KOPT-K1 (cell line): ENCODE measurements around the gene RFLNA.

Source experiments
- H3K27ac ChIP-seq: fragments of 200-600 bp; sonication (generic); 2 replicates; pipeline ENCODE4 v1.5.1; 2016; ENCODE audit warnings: antibody characterized with exemption, mild to moderate bottlenecking, low read depth, low read length; ENCODE audit not compliant: poor library complexity, severe bottlenecking
- H3K36me3 ChIP-seq: fragments of 200-600 bp; sonication (generic); 2 replicates; pipeline ENCODE4 v1.5.1; 2017; ENCODE audit warnings: antibody characterized with exemption, mild to moderate bottlenecking, low read length, moderate library complexity; ENCODE audit not compliant: insufficient read depth
- H3K9me3 ChIP-seq: fragments of 200-600 bp; sonication (generic); 2 replicates; pipeline ENCODE4 v1.5.1; 2017; ENCODE audit warnings: antibody characterized with exemption, low read length, mild to moderate bottlenecking; ENCODE audit not compliant: insufficient read depth, poor library complexity, severe bottlenecking

RFLNA gene, protein sequence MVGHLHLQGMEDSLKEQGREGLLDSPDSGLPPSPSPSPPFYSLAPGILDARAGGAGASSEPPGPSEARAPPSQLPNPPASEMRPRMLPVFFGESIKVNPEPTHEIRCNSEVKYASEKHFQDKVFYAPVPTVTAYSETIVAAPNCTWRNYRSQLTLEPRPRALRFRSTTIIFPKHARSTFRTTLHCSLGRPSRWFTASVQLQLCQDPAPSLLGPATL

DNA sequence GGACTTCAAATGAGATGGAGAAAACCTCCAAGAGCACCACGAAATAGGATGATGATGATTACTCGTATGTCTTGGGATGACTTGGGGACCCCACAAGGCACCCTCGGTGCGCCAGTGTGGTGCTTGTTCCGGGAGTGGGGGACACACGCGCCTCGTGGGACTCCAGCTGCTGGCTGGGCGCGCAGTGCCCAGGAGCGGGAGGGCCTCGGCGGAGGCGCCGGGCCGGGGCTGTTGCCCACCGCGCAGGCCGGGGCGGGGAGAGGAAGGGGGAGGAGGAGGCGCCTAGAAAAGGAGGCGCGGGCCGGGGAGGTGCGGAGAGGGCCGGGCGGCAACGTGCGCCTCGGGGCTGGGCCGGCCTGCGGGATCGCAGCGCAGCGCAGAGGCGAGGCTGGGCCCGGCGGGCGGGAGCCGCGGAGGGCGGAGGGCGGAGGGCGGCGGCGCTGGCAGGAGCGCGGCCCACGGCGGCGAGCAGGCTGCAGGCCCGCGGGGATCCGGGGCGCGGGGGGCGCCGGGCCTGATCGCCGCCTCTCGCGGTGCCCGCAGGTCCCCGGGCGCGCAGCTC lies at the start of gene RFLNA:
TSS of gene RFLNA (plus strand) at position 314 of the 562 bp plus-strand sequence. CDS start 337 bp downstream, outside the sequence.
- no peak within 1 kb of the TSS for H3K27ac ChIP-seq
- no peaks in the 10 kb centered on the region for H3K36me3 ChIP-seq
- H3K9me3 ChIP-seq = no peaks in the 10 kb centered on the region

DNA sequence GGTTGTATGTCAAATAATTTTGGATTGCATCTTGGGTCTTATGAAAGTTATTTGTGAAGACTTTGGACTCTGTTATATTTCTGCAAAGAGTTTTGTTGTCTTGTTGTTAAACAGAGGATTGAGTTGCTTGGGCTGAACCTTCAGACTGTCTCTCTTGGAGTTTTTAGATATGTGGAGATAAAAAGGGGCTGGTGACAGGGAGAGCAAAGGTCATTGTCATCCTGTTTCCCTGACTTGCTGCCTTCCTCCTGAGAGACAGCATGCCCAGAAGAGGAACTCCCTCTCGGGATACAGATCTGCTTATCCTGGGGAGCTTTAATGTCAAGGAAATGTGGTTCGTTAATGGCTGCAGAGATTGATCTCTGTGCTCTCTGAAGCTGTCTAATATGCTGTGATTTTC lies 47.6 kb upstream of the RFLNA start:
- peaks cover 22% of the 10 kb centered on the region for H3K9me3 ChIP-seq
- no peak overlapping the region for H3K27ac ChIP-seq
- no peaks in the 10 kb centered on the region for H3K36me3 ChIP-seq

DNA sequence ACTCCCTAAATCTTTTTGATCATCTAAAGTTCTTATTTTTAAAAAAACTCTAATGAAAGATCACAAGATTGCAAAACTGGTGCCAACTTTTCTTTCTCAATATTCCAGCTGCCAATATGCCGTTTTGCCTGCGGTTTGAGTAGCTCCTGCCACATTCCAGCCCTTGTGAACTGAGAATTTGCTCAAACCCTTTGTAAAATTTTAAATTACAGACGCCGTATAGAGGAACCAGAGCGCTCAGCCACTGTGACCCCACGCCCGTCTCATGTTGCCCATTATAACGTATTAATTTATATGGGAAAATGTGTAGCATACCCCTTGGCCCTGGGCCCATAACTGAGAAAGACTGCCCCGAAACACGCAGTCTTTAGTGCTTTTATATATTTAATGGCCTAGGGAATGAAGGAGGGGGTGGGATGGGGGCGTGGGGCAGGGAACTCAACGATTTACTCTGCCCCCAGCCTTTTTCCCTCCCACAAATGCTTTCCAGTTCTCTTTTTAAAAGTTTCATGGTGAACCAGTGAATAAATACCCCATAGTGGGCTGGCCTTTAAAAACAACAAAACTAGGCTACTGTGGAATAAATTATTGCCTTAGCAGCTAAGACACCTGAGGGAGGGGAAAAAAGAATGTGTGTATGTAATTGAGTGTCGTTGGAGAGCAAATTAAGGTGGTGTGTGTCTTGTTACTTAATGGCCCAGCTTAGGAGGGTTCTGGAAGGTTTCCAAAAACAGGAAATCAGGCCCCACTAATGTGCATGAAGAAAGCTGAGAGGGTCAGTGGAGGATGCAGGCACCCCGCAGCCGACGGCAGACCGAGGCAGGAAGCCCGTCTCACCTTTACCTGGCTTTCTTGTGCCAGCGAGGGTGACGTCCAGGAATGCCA lies 45.7 kb upstream of the RFLNA start:
- H3K9me3 ChIP-seq = peaks cover 22% of the 10 kb centered on the region
- no peaks in the 10 kb centered on the region for H3K36me3 ChIP-seq
- no peak overlapping the region for H3K27ac ChIP-seq

DNA sequence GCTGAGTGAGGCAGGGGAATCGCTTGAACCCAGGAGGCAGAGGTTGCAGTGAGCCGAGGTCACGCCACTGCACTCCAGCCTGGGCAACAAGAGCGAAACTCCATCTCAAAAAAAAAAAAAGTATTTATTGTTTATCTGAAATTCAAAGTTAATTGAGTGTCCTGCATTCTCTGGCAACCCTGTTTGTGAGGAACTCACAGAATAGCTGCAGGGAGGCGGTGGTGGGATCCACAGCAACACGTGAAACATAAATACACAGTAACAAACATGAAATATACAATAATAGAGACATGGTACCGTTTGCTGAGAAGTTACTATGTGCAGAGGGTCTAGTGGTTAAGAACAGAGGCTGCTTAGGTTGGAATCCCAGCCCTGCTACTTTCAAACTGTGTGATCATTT lies 43.7 kb upstream of the RFLNA start:
- peaks cover 13% of the 10 kb centered on the region for H3K9me3 ChIP-seq
- no peaks in the 10 kb centered on the region for H3K36me3 ChIP-seq
- no peak overlapping the region for H3K27ac ChIP-seq

DNA sequence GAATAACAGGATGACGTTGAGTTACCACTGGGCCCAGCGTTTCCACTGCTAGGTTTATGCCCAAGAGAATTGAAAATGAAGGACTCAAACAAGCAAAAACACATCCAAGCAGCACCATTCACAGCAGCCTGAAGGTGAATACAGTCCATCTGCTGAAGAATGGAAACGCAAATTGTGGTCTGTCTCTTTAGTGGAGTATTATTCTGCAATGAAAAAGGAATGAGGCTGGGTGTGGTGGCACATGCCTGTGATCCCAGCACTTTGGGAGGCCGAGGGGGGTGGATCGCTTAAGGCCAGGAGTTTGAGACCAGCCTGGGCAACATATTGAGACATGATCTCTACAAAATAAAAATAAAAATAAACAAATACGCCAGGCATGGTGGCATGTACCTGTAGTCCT lies 41.9 kb upstream of the RFLNA start:
- H3K36me3 ChIP-seq = no peaks in the 10 kb centered on the region
- H3K9me3 ChIP-seq = no peaks in the 10 kb centered on the region
- no peak overlapping the region for H3K27ac ChIP-seq

DNA sequence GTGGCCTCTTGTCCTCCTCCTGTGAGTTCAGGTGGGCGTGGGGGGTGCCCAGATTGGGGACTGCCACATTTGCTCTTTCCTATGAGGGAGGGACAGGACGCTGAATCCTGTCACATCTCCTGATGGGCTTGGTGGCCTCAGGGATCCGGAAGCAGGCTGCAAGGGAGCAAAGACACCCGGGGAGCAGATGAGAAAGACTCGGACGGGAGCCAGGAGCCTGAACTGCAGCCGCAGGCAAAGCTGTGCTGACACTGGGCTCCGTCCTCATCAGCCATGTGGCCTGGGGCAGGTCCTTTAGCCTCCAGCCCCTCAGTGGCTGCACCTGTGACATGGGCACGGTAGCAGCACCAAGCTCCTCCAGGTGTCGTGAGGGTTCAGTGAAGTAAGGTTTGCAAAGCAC lies 40.8 kb upstream of the RFLNA start:
- Histone ChIP-seq H3K36me3 (no peaks in the 10 kb centered on the region), H3K27ac (no peak overlapping the region), H3K9me3 (no peaks in the 10 kb centered on the region)

DNA sequence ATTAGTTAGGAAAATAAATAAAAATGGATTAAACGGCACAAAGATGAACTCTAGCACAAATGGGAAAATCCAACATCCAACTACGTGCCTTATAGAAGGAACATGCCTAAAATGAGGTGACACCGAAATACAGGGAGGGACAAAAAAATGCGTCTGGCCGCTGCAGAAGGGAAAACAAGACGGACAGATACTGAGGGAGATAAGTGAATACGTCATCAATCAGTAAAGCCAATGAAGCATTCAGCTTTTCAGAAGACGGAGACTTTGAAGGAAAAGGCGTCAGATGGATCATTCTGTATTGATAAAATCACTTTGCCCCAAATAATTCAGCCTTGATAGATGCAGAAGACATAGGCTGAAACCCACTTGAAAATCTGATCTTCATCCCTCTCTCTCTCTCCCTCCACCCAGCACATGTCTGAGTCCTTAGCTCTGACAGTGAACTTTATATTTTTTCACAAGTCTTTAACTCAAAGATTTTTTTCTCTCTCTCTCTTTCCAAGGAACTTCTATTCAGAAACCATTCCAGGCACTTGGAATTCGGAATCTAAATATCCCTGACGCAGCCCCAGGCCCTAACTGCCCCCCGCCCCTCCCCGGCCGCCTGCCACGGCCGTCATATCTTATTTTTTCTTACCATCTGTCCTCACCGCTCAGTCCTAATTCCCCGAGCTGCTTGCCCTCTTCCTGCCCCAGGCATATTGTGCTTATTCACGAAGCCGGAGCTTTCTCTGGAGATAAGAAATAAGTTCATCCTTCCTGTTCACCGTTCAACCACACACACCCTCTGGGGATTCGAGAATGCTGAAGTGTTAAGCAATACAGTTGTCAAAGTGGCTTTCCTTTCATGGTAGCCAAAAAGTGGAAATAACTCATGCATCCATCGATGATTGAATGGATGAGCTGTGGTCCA lies 35.5 kb upstream of the RFLNA start:
- H3K36me3 ChIP-seq = no peaks in the 10 kb centered on the region
- H3K9me3 ChIP-seq = no peaks in the 10 kb centered on the region

DNA sequence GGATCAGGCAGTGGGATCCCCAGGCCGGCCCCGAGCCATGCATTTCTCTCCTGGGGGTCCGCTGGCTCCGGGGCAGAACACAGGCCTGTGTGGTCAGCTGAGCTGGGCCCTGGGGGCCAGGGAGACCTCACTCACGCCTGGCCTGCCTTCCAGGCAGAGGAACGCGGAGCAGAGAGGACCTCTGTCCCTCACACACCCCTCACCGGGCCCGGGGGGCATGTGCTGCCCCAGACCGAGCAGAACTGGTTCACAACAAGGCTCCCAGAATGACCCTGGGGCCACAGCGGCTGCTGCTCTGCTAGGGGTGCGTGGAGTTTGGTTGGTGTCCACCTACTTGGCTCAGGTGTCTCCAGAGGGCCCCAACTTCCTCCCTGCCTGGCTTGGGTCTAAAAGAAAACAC lies 33.0 kb upstream of the RFLNA start:
- no peaks in the 10 kb centered on the region for H3K36me3 ChIP-seq
- H3K9me3 ChIP-seq = no peaks in the 10 kb centered on the region
- no peak overlapping the region for H3K27ac ChIP-seq

More for the DNA sequence above, 35.5 kb upstream of the RFLNA start:
- no peak overlapping the region for H3K27ac ChIP-seq

DNA sequence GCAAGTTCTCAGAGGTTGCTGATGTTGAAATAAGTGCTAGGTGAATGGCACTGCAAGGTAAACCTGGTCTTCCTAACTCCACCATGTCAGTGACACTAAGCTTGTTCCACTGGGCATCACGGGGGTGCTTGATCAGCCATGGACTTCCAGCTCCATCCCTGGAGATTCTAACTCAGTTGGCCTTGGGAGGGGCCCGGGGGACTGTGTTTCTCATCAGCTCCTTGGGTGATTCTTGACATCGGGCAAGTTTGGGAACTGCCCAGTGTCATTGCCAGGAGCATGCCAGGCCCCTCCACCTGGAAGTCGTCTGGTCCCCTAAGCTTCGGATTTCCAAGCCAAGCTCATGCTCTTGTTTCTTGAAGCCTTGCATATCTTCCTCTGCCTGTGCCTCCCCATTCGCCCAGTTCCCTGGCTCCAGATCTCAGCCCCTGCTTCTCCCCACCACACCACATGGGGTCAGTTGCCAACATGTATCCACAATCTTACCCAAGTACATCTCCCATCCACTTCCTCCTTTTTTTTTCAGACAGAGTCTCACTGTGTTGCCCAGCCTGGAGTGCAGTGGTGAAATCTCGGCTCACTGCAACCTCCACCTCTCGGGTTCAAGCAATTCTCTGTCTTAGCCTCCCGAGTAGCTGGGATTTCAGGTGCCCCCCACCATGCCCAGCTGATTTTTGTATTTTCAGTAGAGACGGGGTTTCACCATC lies 30.7 kb upstream of the RFLNA start:
- H3K27ac ChIP-seq = no peak overlapping the region

DNA sequence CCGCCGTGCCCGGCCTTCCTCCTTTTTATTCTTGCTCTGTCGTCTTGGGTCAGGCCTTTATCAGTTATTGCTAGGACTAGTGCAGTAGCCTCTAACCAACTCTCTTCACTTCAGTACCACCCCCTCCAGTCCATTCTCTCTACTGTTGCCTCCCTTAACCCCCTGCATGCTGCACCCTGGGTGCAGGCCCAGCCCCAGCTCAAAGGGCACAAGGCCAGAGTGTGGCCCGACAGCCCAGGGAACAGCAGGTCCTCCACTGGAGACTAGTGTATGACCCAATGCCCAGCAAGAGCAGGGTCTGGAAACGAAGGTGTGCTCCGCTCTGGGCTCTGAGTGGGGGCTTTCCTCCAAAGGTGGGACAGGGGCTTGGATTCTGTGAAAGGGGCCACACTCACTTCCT lies 30.0 kb upstream of the RFLNA start:
- Histone ChIP-seq H3K36me3 (no peaks in the 10 kb centered on the region), H3K27ac (no peak overlapping the region), H3K9me3 (no peaks in the 10 kb centered on the region)

More for the DNA sequence above, 30.7 kb upstream of the RFLNA start:
- Histone ChIP-seq H3K9me3 (no peaks in the 10 kb centered on the region), H3K36me3 (no peaks in the 10 kb centered on the region)

DNA sequence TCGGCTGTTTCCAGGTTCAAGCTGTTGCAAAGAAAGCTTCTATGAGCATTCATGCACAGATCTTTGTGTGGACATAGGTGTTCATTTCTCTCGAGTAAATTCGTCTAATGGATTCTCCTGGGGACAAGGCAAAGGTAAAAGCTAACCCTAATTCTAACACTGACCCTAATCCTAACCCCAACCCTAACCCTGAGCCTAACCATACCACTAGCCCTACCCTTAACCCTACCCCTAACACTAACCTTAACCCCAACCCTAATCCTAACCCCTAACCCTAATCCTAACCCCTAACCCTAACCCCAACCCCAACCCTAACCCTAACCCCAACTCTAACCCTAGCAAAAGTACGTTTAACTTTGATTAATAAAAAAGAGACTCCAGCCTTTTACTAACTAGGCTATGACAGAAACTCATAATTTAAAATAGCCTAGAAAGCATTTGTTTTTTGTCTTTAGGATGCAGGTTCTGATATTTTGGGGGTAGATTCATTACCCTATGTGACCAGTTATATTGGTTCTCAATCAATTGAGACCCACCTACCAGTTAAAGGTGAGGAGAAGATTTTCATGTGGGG lies 27.6 kb upstream of the RFLNA start:
- Histone ChIP-seq H3K27ac (no peak overlapping the region), H3K36me3 (no peaks in the 10 kb centered on the region)

DNA sequence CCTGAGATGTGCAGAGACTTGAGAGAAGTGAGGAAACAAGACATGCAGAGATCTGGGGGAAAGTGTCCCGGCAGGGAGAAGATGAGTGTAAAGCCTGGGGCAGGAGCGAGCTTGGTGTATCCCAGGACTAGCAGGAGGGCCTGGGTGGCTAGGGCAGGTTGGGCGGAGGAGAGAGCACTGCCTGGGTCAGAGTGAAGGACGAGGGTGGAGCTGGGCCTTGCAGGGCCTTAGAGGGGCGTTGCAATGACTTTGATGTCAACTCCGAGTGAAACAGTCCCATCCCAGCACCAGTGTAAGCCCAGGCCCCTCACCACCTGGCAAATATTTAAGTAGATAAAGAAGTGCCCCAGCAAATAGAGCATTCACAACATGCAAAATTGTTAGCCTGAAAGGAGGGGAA lies 24.2 kb upstream of the RFLNA start:
- Histone ChIP-seq H3K9me3 (no peaks in the 10 kb centered on the region), H3K27ac (no peak overlapping the region), H3K36me3 (no peaks in the 10 kb centered on the region)

More for the DNA sequence above, 27.6 kb upstream of the RFLNA start:
- no peaks in the 10 kb centered on the region for H3K9me3 ChIP-seq

DNA sequence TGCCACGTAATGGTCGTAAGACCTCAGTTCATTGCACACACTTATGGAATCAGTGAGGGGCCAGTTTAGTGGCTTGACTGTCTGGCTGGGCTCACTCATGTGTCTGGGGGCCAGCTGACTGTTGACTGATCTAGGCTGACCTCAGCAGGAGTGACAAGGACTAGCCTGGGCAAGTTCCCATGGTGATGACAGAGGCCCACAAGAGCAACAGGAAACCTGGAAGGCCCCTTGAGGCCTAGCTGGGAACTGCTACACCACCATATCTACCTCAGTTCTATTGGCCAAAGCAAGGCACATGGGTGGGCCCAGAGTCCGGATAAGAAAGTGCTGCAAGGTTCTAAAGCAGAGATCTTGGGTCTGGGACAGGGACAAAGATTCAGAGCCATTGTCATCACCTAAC lies 21.3 kb upstream of the RFLNA start:
- H3K36me3 ChIP-seq = no peaks in the 10 kb centered on the region
- no peaks in the 10 kb centered on the region for H3K9me3 ChIP-seq
- no peak overlapping the region for H3K27ac ChIP-seq

DNA sequence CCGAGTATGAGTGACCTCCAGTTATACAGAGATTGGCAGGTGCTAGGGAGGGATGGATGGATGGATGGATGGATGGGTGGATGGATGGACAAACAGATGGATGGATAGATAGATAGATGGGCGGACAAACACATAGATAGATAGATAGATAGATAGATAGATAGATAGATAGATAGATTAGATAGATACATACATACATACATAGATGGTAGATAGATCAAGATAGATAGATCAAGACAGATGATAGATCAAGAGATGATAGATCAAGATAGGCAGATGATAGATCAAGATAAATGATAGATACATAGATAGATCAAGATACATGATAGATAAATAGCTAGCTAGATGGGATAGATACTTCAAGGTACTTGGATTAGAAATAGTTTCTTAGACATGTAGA lies 18.6 kb upstream of the RFLNA start:
- Histone ChIP-seq H3K36me3 (no peaks in the 10 kb centered on the region), H3K27ac (no peak overlapping the region), H3K9me3 (no peaks in the 10 kb centered on the region)
